ENCODE measurements around the gene RNF186. TPM values are rescaled to one million over a fixed set of nuclear protein-coding genes. Genes with fewer than 3 reads are reported as not detected.
A peak's percentile ranks its signal among the peaks of the same experiment; 100 is the strongest.

The RNF186 gene
- polyA plus RNA-seq, 1 donor from 2014 or later: not detected

DNA sequence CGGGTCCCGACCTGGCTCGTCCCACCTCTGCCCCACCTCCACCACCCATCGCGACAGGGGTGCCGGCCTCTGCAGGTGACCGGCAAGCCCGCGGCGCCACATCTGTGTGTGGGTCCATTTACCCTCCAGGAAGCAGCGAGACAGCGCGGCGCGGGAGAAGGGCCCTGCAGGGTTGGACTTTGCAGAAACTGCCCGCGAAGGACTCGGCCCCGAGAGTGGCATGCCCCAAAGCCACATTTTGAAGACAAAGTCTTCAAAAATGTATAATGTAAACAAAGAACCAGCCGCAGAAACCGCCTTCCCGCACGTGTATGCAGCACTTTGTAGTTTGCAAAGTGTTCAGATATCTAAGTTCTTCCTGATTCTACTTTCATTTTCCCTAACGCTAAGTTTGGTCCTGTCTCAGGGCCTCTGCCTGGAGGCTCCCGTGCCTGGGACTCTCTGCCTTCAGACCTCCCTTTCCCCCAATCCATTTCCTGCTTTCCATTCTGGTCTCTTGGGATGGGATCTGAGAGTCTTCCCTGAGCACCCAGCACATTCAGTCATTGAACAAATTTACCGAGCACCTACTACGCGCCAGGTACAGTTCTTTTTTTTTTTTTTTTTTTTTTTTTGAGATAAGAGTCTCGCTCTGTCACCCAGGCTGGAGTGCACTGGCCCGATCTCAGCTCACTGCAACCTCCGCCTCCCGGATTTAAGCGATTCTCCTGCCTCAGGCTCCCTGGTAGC lies 14.8 kb downstream of the RNF186 start:
- H3K36me3 ChIP-seq (ENCODE audit: insufficient read depth, low read length): no peaks in the 10 kb centered on the region
- no peaks in the 10 kb centered on the region for H3K79me2 ChIP-seq (replicated peaks; ENCODE audit: insufficient read depth, low read length)
- peak overlapping the region; percentile 46 for H3K4me3 ChIP-seq (ENCODE audit: low read length)
- H3K27me3 ChIP-seq (ENCODE audit: insufficient read depth, low read depth, low read length): peaks cover 40% of the 10 kb centered on the region
- H3F3A ChIP-seq (ENCODE audit: insufficient read depth, low read length, poor library complexity, severe bottlenecking): no peaks in the 10 kb centered on the region
- no peak overlapping the region for H2AFZ ChIP-seq (ENCODE audit: low read depth, low read length)
- H3K9ac ChIP-seq (ENCODE audit: low read length): no peak overlapping the region
- no peaks in the 10 kb centered on the region for H3K9me2 ChIP-seq (ENCODE audit: insufficient read depth, low read length)
- no peak overlapping the region for H3K4me2 ChIP-seq (ENCODE audit: low read length)
- TF ChIP-seq, protein P1, sequence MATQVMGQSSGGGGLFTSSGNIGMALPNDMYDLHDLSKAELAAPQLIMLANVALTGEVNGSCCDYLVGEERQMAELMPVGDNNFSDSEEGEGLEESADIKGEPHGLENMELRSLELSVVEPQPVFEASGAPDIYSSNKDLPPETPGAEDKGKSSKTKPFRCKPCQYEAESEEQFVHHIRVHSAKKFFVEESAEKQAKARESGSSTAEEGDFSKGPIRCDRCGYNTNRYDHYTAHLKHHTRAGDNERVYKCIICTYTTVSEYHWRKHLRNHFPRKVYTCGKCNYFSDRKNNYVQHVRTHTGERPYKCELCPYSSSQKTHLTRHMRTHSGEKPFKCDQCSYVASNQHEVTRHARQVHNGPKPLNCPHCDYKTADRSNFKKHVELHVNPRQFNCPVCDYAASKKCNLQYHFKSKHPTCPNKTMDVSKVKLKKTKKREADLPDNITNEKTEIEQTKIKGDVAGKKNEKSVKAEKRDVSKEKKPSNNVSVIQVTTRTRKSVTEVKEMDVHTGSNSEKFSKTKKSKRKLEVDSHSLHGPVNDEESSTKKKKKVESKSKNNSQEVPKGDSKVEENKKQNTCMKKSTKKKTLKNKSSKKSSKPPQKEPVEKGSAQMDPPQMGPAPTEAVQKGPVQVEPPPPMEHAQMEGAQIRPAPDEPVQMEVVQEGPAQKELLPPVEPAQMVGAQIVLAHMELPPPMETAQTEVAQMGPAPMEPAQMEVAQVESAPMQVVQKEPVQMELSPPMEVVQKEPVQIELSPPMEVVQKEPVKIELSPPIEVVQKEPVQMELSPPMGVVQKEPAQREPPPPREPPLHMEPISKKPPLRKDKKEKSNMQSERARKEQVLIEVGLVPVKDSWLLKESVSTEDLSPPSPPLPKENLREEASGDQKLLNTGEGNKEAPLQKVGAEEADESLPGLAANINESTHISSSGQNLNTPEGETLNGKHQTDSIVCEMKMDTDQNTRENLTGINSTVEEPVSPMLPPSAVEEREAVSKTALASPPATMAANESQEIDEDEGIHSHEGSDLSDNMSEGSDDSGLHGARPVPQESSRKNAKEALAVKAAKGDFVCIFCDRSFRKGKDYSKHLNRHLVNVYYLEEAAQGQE (IDR thresholded peaks at IDR 0.05; ENCODE audit: borderline replicate concordance): no peak
- TF ChIP-seq TAF1 (IDR thresholded peaks at IDR 0.05; ENCODE audit: low read depth) (no peak), RAD21 (conservative IDR thresholded peaks at IDR 0.05) (no peak), EZH2 (IDR thresholded peaks at IDR 0.05; ENCODE audit: borderline replicate concordance, insufficient read depth, low read length, poor library complexity, severe bottlenecking) (no peak), POLR2AphosphoS5 (IDR thresholded peaks at IDR 0.05) (no peak), MXI1 (conservative IDR thresholded peaks at IDR 0.05; ENCODE audit: poor library complexity, severe bottlenecking) (no peak), EP300 (conservative IDR thresholded peaks at IDR 0.05; ENCODE audit: poor library complexity, severe bottlenecking) (no peak), SMC3 (conservative IDR thresholded peaks at IDR 0.05; ENCODE audit: poor library complexity) (no peak)
- TF ChIP-seq, protein P2, sequence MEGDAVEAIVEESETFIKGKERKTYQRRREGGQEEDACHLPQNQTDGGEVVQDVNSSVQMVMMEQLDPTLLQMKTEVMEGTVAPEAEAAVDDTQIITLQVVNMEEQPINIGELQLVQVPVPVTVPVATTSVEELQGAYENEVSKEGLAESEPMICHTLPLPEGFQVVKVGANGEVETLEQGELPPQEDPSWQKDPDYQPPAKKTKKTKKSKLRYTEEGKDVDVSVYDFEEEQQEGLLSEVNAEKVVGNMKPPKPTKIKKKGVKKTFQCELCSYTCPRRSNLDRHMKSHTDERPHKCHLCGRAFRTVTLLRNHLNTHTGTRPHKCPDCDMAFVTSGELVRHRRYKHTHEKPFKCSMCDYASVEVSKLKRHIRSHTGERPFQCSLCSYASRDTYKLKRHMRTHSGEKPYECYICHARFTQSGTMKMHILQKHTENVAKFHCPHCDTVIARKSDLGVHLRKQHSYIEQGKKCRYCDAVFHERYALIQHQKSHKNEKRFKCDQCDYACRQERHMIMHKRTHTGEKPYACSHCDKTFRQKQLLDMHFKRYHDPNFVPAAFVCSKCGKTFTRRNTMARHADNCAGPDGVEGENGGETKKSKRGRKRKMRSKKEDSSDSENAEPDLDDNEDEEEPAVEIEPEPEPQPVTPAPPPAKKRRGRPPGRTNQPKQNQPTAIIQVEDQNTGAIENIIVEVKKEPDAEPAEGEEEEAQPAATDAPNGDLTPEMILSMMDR (IDR thresholded peaks at IDR 0.05; ENCODE audit: poor library complexity, severe bottlenecking): no peak
- H3K27ac ChIP-seq (ENCODE audit: low read length): no peak overlapping the region
- H4K20me1 ChIP-seq (ENCODE audit: insufficient read depth): no peaks in the 10 kb centered on the region
- no peaks in the 10 kb centered on the region for H3K9me3 ChIP-seq (ENCODE audit: low read length)

GRCh38 chr1:19799230-19800075 lies 15.6 kb downstream of the RNF186 start, which contains the start of gene TMCO4:
Gene TMCO4 (minus strand): TSS chr1:19799916. CDS start chr1:19780758, 19,158 bp downstream.
- H3K27ac ChIP-seq (ENCODE audit: low read length): no peak within 1 kb of the TSS
- H2AFZ ChIP-seq (ENCODE audit: low read depth, low read length): no peak within 1 kb of the TSS
- H3K4me3 ChIP-seq (ENCODE audit: low read length): peak within 1 kb of the TSS; percentile 46
- H3K9ac ChIP-seq (ENCODE audit: low read length): no peak within 1 kb of the TSS
- no peaks in the 10 kb centered on the region for H3K36me3 ChIP-seq (ENCODE audit: insufficient read depth, low read length)
- no peaks in the 10 kb centered on the region for H3K9me3 ChIP-seq (ENCODE audit: low read length)
- H4K20me1 ChIP-seq (ENCODE audit: insufficient read depth): no peaks in the 10 kb centered on the region
- peaks cover 40% of the 10 kb centered on the region for H3K27me3 ChIP-seq (ENCODE audit: insufficient read depth, low read depth, low read length)
- TF ChIP-seq EP300 (conservative IDR thresholded peaks at IDR 0.05; ENCODE audit: poor library complexity, severe bottlenecking) (no peak), POLR2AphosphoS5 (IDR thresholded peaks at IDR 0.05) (no peak), EZH2 (IDR thresholded peaks at IDR 0.05; ENCODE audit: borderline replicate concordance, insufficient read depth, low read length, poor library complexity, severe bottlenecking) (peak; percentile 36), MXI1 (conservative IDR thresholded peaks at IDR 0.05; ENCODE audit: poor library complexity, severe bottlenecking) (no peak)
- TF ChIP-seq, protein P2 (IDR thresholded peaks at IDR 0.05; ENCODE audit: poor library complexity, severe bottlenecking): no peak
- TF ChIP-seq, protein P1 (IDR thresholded peaks at IDR 0.05; ENCODE audit: borderline replicate concordance): no peak
- no peaks in the 10 kb centered on the region for H3K9me2 ChIP-seq (ENCODE audit: insufficient read depth, low read length)
- no peak within 1 kb of the TSS for H3K4me2 ChIP-seq (ENCODE audit: low read length)
- H3K79me2 ChIP-seq (replicated peaks; ENCODE audit: insufficient read depth, low read length): no peaks in the 10 kb centered on the region
- H3F3A ChIP-seq (ENCODE audit: insufficient read depth, low read length, poor library complexity, severe bottlenecking): no peaks in the 10 kb centered on the region

All from neural cell (in vitro differentiated cells).